Measurements from ENCODE around the gene RIMS1. TPM values are rescaled to one million over a fixed set of nuclear protein-coding genes. Genes with fewer than 3 reads are reported as not detected.

The RIMS1 gene
- total RNA-seq, 1 experiment from 2014 or later = 0.51 TPM

- H4K20me1 ChIP-seq (ENCODE audit: low read length) = no peaks in the 10 kb centered on the region
- no peaks in the 10 kb centered on the region for H3K79me2 ChIP-seq (ENCODE audit: low read length)
- DNase-seq (no peak), ATAC-seq (no peak)
- no peak overlapping the region for H2AFZ ChIP-seq (ENCODE audit: low read length)
- H3F3A ChIP-seq (ENCODE audit: low read length, unreplicated experiment) = no peaks in the 10 kb centered on the region
- no peak overlapping the region for H3K27ac ChIP-seq (ENCODE audit: low read length)
- H3K9me2 ChIP-seq (replicated peaks; ENCODE audit: low read length) = no peaks in the 10 kb centered on the region
- H3K4me1 ChIP-seq (ENCODE audit: insufficient read depth, low read length) = no peaks in the 10 kb centered on the region
- POLR2A ChIA-PET (ENCODE audit: unreplicated experiment) = no interaction called here
- H3K9me3 ChIP-seq (ENCODE audit: low read length) = no peaks in the 10 kb centered on the region
- no peaks in the 10 kb centered on the region for H3K27me3 ChIP-seq (ENCODE audit: low read length)
- no peak overlapping the region for H3K4me2 ChIP-seq (ENCODE audit: low read length)
- CTCF ChIA-PET = no interaction called here
- H3K4me3 ChIP-seq (ENCODE audit: low read length) = no peak overlapping the region
- intact Hi-C loops (cut with micrococcal nuclease) = no loop called here
- H3K36me3 ChIP-seq (ENCODE audit: low read depth, low read length) = no peaks in the 10 kb centered on the region
- BruUV-seq (replicated peaks) = no TSS peak
- no peak overlapping the region for H3K9ac ChIP-seq (ENCODE audit: low read length)
- TF ChIP-seq, protein P1, sequence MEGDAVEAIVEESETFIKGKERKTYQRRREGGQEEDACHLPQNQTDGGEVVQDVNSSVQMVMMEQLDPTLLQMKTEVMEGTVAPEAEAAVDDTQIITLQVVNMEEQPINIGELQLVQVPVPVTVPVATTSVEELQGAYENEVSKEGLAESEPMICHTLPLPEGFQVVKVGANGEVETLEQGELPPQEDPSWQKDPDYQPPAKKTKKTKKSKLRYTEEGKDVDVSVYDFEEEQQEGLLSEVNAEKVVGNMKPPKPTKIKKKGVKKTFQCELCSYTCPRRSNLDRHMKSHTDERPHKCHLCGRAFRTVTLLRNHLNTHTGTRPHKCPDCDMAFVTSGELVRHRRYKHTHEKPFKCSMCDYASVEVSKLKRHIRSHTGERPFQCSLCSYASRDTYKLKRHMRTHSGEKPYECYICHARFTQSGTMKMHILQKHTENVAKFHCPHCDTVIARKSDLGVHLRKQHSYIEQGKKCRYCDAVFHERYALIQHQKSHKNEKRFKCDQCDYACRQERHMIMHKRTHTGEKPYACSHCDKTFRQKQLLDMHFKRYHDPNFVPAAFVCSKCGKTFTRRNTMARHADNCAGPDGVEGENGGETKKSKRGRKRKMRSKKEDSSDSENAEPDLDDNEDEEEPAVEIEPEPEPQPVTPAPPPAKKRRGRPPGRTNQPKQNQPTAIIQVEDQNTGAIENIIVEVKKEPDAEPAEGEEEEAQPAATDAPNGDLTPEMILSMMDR (conservative IDR thresholded peaks at IDR 0.05; ENCODE audit: low read depth, low read length) = no peak
- TF ChIP-seq EZH2phosphoT487 (IDR thresholded peaks at IDR 0.05; ENCODE audit: borderline replicate concordance, low read length) = no peak
- TF ChIP-seq EZH2 (IDR thresholded peaks at IDR 0.05; ENCODE audit: low read length, unreplicated experiment) = no peak
These were observed 533.6 kb downstream of the RIMS1 start for GRCh38 chr6:72419966-72420365.

DNA sequence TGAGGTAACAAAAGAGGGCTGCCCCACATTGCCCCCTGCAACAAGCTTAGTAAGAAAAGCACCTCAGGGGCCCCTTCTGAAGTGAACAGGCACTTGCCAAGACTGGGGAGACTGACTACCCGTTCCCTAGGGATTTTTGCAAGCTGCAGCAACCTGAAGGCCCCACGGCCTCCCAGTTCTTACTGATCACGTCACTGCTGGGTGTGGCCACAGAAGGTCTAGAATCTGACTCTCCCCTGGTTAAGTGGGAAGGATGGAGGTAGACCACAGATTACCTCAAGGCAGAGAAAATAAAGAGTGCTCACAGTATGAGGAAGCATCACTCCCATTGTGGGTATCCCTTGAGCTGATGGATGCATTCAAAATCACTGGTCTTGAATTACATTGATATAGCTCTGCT, 534.1 kb downstream of the RIMS1 start:
- no peaks in the 10 kb centered on the region for H3K4me1 ChIP-seq (ENCODE audit: insufficient read depth, low read length)
- CTCF ChIA-PET = no interaction called here
- no peak overlapping the region for H3K27ac ChIP-seq (ENCODE audit: low read length)
- ATAC-seq (no peak), DNase-seq (no peak)
- H3K9me3 ChIP-seq (ENCODE audit: low read length) = no peaks in the 10 kb centered on the region
- H4K20me1 ChIP-seq (ENCODE audit: low read length) = no peaks in the 10 kb centered on the region
- H3F3A ChIP-seq (ENCODE audit: low read length, unreplicated experiment) = no peaks in the 10 kb centered on the region
- H3K79me2 ChIP-seq (ENCODE audit: low read length) = no peaks in the 10 kb centered on the region
- H3K4me3 ChIP-seq (ENCODE audit: low read length) = no peak overlapping the region
- POLR2A ChIA-PET (ENCODE audit: unreplicated experiment) = no interaction called here
- no peak overlapping the region for H3K9ac ChIP-seq (ENCODE audit: low read length)
- no TSS peak for BruUV-seq (replicated peaks)
- no peak overlapping the region for H3K4me2 ChIP-seq (ENCODE audit: low read length)
- TF ChIP-seq, protein P1 (conservative IDR thresholded peaks at IDR 0.05; ENCODE audit: low read depth, low read length) = no peak
- TF ChIP-seq EZH2phosphoT487 (IDR thresholded peaks at IDR 0.05; ENCODE audit: borderline replicate concordance, low read length) (no peak), EZH2 (IDR thresholded peaks at IDR 0.05; ENCODE audit: low read length, unreplicated experiment) (no peak)
- intact Hi-C loops (cut with micrococcal nuclease) = no loop called here
- no peaks in the 10 kb centered on the region for H3K9me2 ChIP-seq (replicated peaks; ENCODE audit: low read length)
- no peaks in the 10 kb centered on the region for H3K36me3 ChIP-seq (ENCODE audit: low read depth, low read length)
- H2AFZ ChIP-seq (ENCODE audit: low read length) = no peak overlapping the region
- no peaks in the 10 kb centered on the region for H3K27me3 ChIP-seq (ENCODE audit: low read length)

DNA sequence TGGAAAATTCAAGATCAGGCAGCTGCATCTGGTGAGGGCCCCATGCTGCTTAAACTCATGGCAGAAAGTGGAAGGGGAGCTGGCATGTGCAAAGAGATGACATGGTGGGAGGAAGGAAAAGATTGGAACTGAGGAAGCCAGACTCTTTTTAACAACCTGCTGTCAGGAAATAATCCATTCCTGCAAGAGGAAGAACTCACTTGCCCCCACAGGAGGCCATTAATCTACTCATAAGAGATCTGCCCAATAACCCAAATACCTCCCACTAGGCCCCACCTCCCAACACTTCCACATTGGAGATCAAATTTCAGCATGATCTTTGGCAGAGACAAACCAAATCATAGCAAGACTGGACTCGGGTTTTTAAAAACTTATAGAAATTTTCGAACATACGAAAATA, 535.0 kb downstream of the RIMS1 start:
- H3K4me3 ChIP-seq (ENCODE audit: low read length) = no peak overlapping the region
- no peaks in the 10 kb centered on the region for H4K20me1 ChIP-seq (ENCODE audit: low read length)
- H3K4me2 ChIP-seq (ENCODE audit: low read length) = no peak overlapping the region
- no peaks in the 10 kb centered on the region for H3K36me3 ChIP-seq (ENCODE audit: low read depth, low read length)
- ChIA-PET CTCF (interaction anchor here (1.1 kb wide), 1 partner anchor 11 kb away, joined by 3 read pairs; no protein-coding TSS in a partner anchor), POLR2A (ENCODE audit: unreplicated experiment) (no interaction called here)
- DNase-seq (no peak), ATAC-seq (no peak)
- H3F3A ChIP-seq (ENCODE audit: low read length, unreplicated experiment) = no peaks in the 10 kb centered on the region
- H3K9me2 ChIP-seq (replicated peaks; ENCODE audit: low read length) = no peaks in the 10 kb centered on the region
- H3K79me2 ChIP-seq (ENCODE audit: low read length) = no peaks in the 10 kb centered on the region
- H2AFZ ChIP-seq (ENCODE audit: low read length) = no peak overlapping the region
- no TSS peak for BruUV-seq (replicated peaks)
- no peak overlapping the region for H3K9ac ChIP-seq (ENCODE audit: low read length)
- no peak for TF ChIP-seq EZH2 (IDR thresholded peaks at IDR 0.05; ENCODE audit: low read length, unreplicated experiment)
- TF ChIP-seq, protein P1 (conservative IDR thresholded peaks at IDR 0.05; ENCODE audit: low read depth, low read length) = no peak
- TF ChIP-seq EZH2phosphoT487 (IDR thresholded peaks at IDR 0.05; ENCODE audit: borderline replicate concordance, low read length) = no peak
- H3K27me3 ChIP-seq (ENCODE audit: low read length) = no peaks in the 10 kb centered on the region
- H3K4me1 ChIP-seq (ENCODE audit: insufficient read depth, low read length) = no peaks in the 10 kb centered on the region
- H3K27ac ChIP-seq (ENCODE audit: low read length) = no peak overlapping the region
- no peaks in the 10 kb centered on the region for H3K9me3 ChIP-seq (ENCODE audit: low read length)
- intact Hi-C loops (cut with micrococcal nuclease) = no loop called here

Data from PC-3 (cell line).